Panc1 (cell line): ENCODE data around the gene MAD1L1. TPM values are rescaled to one million over a fixed set of nuclear protein-coding genes. Genes with fewer than 3 reads are reported as not detected.

ENCODE experiments used
- ATAC-seq: fragments of 200-7000 bp; cut with Tn5 transposase; 2 replicates; pipeline ENCODE4 v1.9.1; 2020; ENCODE audit warnings: mild to moderate bottlenecking, moderate library complexity
- BruUV-seq: library from RNA; stranded (reverse); fragments of 400-500 nt; replicated peaks from 2 replicates; lab custom pipeline; 2021; lab: Mats Ljungman, UMichigan
- CTCF ChIA-PET: fragments of 300-600 bp; sonication (Branson Sonifier 250); formaldehyde crosslinking; loops from one replicate; lab custom pipeline; 2022; ENCODE audit warnings: antibody characterized with exemption; lab: Charles Lee
- POLR2A ChIA-PET: fragments of 300-600 bp; sonication (Branson Sonifier 250); formaldehyde crosslinking; loops from one replicate; lab custom pipeline; 2022; ENCODE audit warnings: antibody characterized with exemption; lab: Charles Lee
- DNase-seq: peaks from one replicate; pipeline ENCODE4 v3.0.0-alpha.2; 2010; ENCODE audit warnings: low read depth, low spot score
- H3K27ac ChIP-seq: 2 replicates; pipeline ENCODE4 v1.5.1; 2011; ENCODE audit warnings: mild to moderate bottlenecking, low read length, inconsistent platforms
- H3K27me3 ChIP-seq: fragments of 200-500 bp; sonication (Bioruptor generic); 2 replicates; pipeline ENCODE4 v1.6.0; 2014; ENCODE audit warnings: low read length, inconsistent platforms; ENCODE audit not compliant: control insufficient read depth, insufficient read depth
- H3K36me3 ChIP-seq: fragments of 200-500 bp; sonication (Bioruptor generic); 2 replicates; pipeline ENCODE4 v1.5.1; 2014; ENCODE audit warnings: inconsistent platforms, mild to moderate bottlenecking, low read length, moderate library complexity; ENCODE audit not compliant: control insufficient read depth, insufficient read depth
- H3K4me1 ChIP-seq: 2 replicates; pipeline ENCODE4 v1.5.1; 2011; ENCODE audit warnings: inconsistent platforms, mild to moderate bottlenecking, low read length, moderate library complexity; ENCODE audit not compliant: control insufficient read depth, insufficient read depth
- H3K4me3 ChIP-seq, 2 experiments: 2 replicates each; pipeline ENCODE4 v1.5.1; 2011 to 2012; ENCODE audit warnings: low read depth in 2 of 2, low read length in 2 of 2, mild to moderate bottlenecking in 2 of 2, inconsistent platforms in 1 of 2, moderate library complexity in 1 of 2
- H3K9me3 ChIP-seq: fragments of 200-500 bp; sonication (Bioruptor generic); 2 replicates; pipeline ENCODE4 v1.5.1; 2014; ENCODE audit warnings: low read depth, mild to moderate bottlenecking, inconsistent platforms, low read length, moderate library complexity; ENCODE audit not compliant: control insufficient read depth, insufficient read depth
- POLR2AphosphoS5 ChIP-seq: IDR thresholded peaks from 2 replicates; pipeline ENCODE4 v1.6.1; 2012; ENCODE audit warnings: mild to moderate bottlenecking, low read depth, low read length, moderate library complexity
- SIN3A ChIP-seq: IDR thresholded peaks from 2 replicates; pipeline ENCODE4 v1.6.1; 2012; ENCODE audit warnings: low read depth, mild to moderate bottlenecking, low read length, moderate library complexity, borderline replicate concordance; ENCODE audit not compliant: insufficient read depth
- TCF7L2 ChIP-seq: IDR thresholded peaks from 2 replicates; pipeline ENCODE4 v1.6.1; 2011; ENCODE audit warnings: mild to moderate bottlenecking, low read depth, low read length, inconsistent platforms
- in situ Hi-C: cut with HindIII; loops from 2 replicates; pipeline ENCODE4 v1.10.0; 2016; ENCODE audit warnings: low sequenced_read_pairs, low pct_unique_long_range_greater_than_20kb
- intact Hi-C: fragments of 100-400 bp; cut with micrococcal nuclease; formaldehyde crosslinking; loops from one replicate; pipeline ENCODE4 v1.10.0; 2022; ENCODE audit not compliant: unreplicated experiment
- total RNA-seq: library from RNA; stranded (reverse); gene quantifications from one replicate; pipeline ENCODE4 v1.2.1, GENCODE V29; 2021; ENCODE audit not compliant: unreplicated experiment
- TF ChIP-seq, protein P1 (sequence below), 2 experiments: IDR thresholded peaks; 2 replicates each; pipeline ENCODE4 v1.6.1; 2011 to 2012; ENCODE audit warnings: low read depth in 2 of 2, control low read depth in 1 of 2, low read length in 1 of 2, mild to moderate bottlenecking in 1 of 2, moderate library complexity in 1 of 2; ENCODE audit not compliant: insufficient read depth in 1 of 2
- TF ChIP-seq, protein P2 (sequence below): fragments of 450-650 bp; IDR thresholded peaks from 2 replicates; pipeline ENCODE4 v1.5.1; 2017; ENCODE audit warnings: mild to moderate bottlenecking

Gene MAD1L1
- total RNA-seq, 1 experiment from 2014 or later = 70.8 TPM

DNA sequence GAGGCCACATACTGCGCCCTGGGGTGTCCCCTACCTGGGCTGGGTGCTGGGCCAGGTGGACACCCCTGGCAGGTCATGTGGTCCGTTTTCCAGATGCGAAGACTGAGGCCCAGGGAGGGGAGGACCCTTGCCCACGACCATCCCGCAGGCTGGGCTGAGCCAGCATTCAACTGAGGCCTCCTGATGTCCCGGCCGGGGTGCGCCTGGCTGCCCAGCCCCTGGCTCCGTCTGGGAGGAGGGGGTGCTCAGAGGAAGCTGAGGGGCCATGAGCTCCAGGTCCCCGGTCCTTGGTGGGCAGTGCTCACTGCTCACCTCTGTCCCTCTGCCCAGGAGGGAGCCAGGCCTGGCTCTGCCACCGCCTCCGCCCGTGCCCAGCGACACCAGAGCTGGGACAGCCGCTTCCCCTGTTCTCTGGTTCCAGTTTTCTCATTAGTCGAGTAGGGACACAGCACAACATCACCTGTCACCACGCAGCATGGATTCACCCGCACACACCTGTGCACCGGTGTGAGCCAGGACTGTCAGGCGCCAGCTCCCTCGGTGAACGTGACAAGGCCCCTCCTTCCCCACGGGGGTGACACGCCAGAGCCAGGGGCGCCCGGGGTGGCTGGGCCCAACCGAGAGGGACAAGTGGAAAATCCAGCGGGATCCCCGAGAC, 423.0 kb downstream of the MAD1L1 start:
- Histone ChIP-seq H3K4me3 (no peak overlapping the region), H3K9me3 (no peaks in the 10 kb centered on the region), H3K27me3 (no peaks in the 10 kb centered on the region), H3K4me1 (no peaks in the 10 kb centered on the region; the same call in 1 of the 2 replicates), H3K36me3 (no peaks in the 10 kb centered on the region), H3K27ac (no peak overlapping the region)
- ChIA-PET POLR2A (no interaction called here), CTCF (no interaction called here)
- in situ Hi-C loops = no loop called here
- TF ChIP-seq SIN3A (no peak), TCF7L2 (no peak), POLR2AphosphoS5 (no peak)
- TF ChIP-seq, protein P1, sequence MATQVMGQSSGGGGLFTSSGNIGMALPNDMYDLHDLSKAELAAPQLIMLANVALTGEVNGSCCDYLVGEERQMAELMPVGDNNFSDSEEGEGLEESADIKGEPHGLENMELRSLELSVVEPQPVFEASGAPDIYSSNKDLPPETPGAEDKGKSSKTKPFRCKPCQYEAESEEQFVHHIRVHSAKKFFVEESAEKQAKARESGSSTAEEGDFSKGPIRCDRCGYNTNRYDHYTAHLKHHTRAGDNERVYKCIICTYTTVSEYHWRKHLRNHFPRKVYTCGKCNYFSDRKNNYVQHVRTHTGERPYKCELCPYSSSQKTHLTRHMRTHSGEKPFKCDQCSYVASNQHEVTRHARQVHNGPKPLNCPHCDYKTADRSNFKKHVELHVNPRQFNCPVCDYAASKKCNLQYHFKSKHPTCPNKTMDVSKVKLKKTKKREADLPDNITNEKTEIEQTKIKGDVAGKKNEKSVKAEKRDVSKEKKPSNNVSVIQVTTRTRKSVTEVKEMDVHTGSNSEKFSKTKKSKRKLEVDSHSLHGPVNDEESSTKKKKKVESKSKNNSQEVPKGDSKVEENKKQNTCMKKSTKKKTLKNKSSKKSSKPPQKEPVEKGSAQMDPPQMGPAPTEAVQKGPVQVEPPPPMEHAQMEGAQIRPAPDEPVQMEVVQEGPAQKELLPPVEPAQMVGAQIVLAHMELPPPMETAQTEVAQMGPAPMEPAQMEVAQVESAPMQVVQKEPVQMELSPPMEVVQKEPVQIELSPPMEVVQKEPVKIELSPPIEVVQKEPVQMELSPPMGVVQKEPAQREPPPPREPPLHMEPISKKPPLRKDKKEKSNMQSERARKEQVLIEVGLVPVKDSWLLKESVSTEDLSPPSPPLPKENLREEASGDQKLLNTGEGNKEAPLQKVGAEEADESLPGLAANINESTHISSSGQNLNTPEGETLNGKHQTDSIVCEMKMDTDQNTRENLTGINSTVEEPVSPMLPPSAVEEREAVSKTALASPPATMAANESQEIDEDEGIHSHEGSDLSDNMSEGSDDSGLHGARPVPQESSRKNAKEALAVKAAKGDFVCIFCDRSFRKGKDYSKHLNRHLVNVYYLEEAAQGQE (IDR thresholded peaks at IDR 0.05; ENCODE audit: insufficient read depth in 1 of 2, low read depth in 2 of 2, low read length in 1 of 2) = no peak
- TF ChIP-seq, protein P2, sequence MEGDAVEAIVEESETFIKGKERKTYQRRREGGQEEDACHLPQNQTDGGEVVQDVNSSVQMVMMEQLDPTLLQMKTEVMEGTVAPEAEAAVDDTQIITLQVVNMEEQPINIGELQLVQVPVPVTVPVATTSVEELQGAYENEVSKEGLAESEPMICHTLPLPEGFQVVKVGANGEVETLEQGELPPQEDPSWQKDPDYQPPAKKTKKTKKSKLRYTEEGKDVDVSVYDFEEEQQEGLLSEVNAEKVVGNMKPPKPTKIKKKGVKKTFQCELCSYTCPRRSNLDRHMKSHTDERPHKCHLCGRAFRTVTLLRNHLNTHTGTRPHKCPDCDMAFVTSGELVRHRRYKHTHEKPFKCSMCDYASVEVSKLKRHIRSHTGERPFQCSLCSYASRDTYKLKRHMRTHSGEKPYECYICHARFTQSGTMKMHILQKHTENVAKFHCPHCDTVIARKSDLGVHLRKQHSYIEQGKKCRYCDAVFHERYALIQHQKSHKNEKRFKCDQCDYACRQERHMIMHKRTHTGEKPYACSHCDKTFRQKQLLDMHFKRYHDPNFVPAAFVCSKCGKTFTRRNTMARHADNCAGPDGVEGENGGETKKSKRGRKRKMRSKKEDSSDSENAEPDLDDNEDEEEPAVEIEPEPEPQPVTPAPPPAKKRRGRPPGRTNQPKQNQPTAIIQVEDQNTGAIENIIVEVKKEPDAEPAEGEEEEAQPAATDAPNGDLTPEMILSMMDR = no peak
- no peak for ATAC-seq
- intact Hi-C loops = no loop called here
- DNase-seq = no peak
- BruUV-seq = no TSS peak

DNA sequence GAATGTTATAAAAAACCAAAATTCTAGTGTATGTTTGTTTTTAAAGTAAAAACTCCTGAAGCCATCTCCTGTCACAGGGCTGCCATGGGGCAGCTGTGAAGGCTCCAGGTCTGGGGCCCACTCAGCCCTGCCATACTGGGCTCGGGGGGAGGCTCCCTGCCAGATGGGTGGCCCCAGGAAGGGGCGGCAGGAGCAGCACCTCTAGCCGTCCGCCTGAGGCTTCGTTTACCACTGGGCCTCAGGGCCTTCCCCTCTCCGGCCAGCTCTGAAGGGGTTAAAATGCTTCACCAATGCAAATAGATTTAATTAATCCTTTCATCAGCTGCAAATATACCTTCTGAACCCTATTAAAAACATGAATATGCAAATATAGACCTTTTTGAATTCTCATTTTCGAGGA, 423.7 kb downstream of the MAD1L1 start:
- no TSS peak for BruUV-seq
- Histone ChIP-seq H3K9me3 (no peaks in the 10 kb centered on the region), H3K27ac (no peak overlapping the region), H3K36me3 (no peaks in the 10 kb centered on the region), H3K27me3 (no peaks in the 10 kb centered on the region), H3K4me3 (no peak overlapping the region), H3K4me1 (no peaks in the 10 kb centered on the region; the same call in 1 of the 2 replicates)
- ChIA-PET CTCF (no interaction called here), POLR2A (no interaction called here)
- in situ Hi-C loops = no loop called here
- DNase-seq (no peak), ATAC-seq (no peak)
- no peak for TF ChIP-seq POLR2AphosphoS5
- no peak for TF ChIP-seq SIN3A
- TF ChIP-seq, protein P2 = no peak
- TF ChIP-seq, protein P1 (IDR thresholded peaks at IDR 0.05; ENCODE audit: insufficient read depth in 1 of 2, low read depth in 2 of 2, low read length in 1 of 2) = no peak
- no peak for TF ChIP-seq TCF7L2
- intact Hi-C loops = no loop called here
